Omental fat pad (tissue), 4 donors: ENCODE measurements around the gene ZCCHC13. TPM values are rescaled to one million over a fixed set of nuclear protein-coding genes. Genes with fewer than 3 reads are reported as not detected.

Experiments used
- ATAC-seq: fragments of 150-250 bp; one replicate; pipeline ENCODE4 v1.9.1; 2016; ENCODE audit warnings: mild to moderate bottlenecking, moderate library complexity; ENCODE audit not compliant: low FRiP score
- DNase-seq: peaks from one replicate; pipeline ENCODE4 v3.0.0-alpha.2; 2019; ENCODE audit warnings: low spot score
- CTCF ChIP-seq, 3 donors: fragments of 450-650 bp; IDR thresholded peaks; one replicate each; pipeline ENCODE4 v1.5.1; 2016 to 2017; ENCODE audit warnings: antibody characterized with exemption in 3 of 3, mild to moderate bottlenecking in 3 of 3, moderate library complexity in 2 of 3
- small RNA-seq: library from RNA; depleted of rRNA; stranded (forward); fragments of <200 nt; gene quantifications from one replicate; pipeline ENCODE3, GENCODE V24; 2016
- total RNA-seq, 4 donors: library from RNA; depleted of rRNA; stranded (reverse); fragments of >200 nt; gene quantifications; one replicate each; pipeline ENCODE4 v1.1.0, GENCODE V29; 2016

ZCCHC13 gene
- total RNA-seq, 4 donors from 2014 or later: not detected

GRCh38 chrX:74344280-74344622, 40.3 kb downstream of the ZCCHC13 start:
- DNase-seq: no peak

DNA sequence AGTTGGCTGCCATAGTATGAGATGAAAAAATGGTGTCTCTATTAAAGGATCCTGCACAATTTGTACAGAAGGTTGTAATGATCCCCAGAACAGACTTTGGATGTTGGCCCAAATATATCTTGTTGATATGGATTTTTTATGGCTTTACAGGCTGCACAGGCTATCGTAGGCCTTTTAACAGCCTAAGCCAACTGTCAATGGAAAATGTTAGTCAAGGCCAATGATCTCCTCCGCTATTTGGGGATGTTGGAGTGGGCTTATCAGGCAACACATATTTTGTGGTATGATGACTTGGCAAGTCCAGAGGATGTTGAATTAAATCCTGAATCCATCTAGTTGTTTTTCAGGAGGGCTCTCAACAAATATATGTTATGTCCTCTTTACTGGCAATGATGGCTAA, 42.1 kb downstream of the ZCCHC13 start:
- TF ChIP-seq CTCF (IDR thresholded peaks at IDR 0.05): no peak
- ATAC-seq: no peak
- DNase-seq: no peak

More at GRCh38 chrX:74344280-74344622, 40.3 kb downstream of the ZCCHC13 start:
- ATAC-seq: no peak
- TF ChIP-seq CTCF (IDR thresholded peaks at IDR 0.05): no peak

GRCh38 chrX:74349387-74349786, 45.4 kb downstream of the ZCCHC13 start:
- no peak for DNase-seq
- no peak for TF ChIP-seq CTCF (IDR thresholded peaks at IDR 0.05)
- ATAC-seq: no peak

- no peak for DNase-seq
- TF ChIP-seq CTCF (IDR thresholded peaks at IDR 0.05): no peak
- no peak for ATAC-seq
Measured at GRCh38 chrX:74351760-74352159, 47.8 kb downstream of the ZCCHC13 start.

DNA sequence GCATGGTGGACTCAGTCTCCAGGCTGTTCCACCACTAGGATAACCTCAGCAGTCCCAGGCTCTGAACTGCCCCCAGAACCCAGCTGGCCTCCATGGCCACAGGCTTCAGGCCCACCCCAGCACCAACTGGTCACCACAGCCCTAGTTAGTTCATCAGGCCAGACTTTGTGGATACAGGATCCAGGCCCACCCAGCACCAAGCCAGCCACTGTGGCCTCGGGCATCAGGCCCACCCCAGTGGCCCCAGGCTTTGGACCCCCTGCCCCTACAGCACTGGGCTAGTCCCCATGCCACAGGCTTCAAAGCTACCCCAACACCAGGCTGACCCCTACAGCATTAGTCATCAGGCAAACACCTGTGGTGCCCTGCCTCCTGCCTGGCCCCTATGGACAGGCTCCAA, 50.0 kb downstream of the ZCCHC13 start:
- no peak for TF ChIP-seq CTCF (IDR thresholded peaks at IDR 0.05)
- ATAC-seq (no peak), DNase-seq (no peak)

Small RNAs within 50 kb of the gene (small RNA-seq; reads per million reads assigned to genes)
- gene AC004386.2 (not detected), gene MIR374A (6.2 reads per million, percentile 81 among the genes with 10 or more reads in this experiment), gene MIR545 (not detected), gene RF02119 (not detected), gene RF02120 (not detected), gene RF02121 (not detected), gene RF02122 (not detected), gene RF02123 (not detected)

Other genes starting within 250 kb of the ZCCHC13 start
- gene SLC16A2, start 117.3 kb downstream of the ZCCHC13 start, total RNA-seq: 10 to 100 TPM in 2 of 4 donors, 1 to 10 TPM in 2; 8.0 to 15.8 (median 10.2) TPM